Adrenal gland (tissue), 5 donors: Measurements from ENCODE around the gene CSAD.

Source experiments
- POLR2A ChIP-seq, 2 donors: fragments of 450-650 bp; IDR thresholded peaks; one replicate each; pipeline ENCODE4 v1.6.1; 2017; ENCODE audit warnings: antibody characterized with exemption in 2 of 2, mild to moderate bottlenecking in 2 of 2, moderate library complexity in 1 of 2
- TF ChIP-seq, protein P1 (sequence below), 6 experiments: fragments of 450-650 bp in 4 of 6; fragments of 200-600 bp in 2 of 6; sonication (generic) in 1 of 6; IDR thresholded peaks; 1 replicate in 5 of 6; 2 replicates in 1 of 6; pipeline versions ENCODE4 v1.5.1 to v1.8.0; 2016 to 2021; ENCODE audit warnings: antibody characterized with exemption in 6 of 6, mild to moderate bottlenecking in 2 of 6, moderate library complexity in 1 of 6
- donor health status: DM: no; HTN: no; CAD: no.

DNA sequence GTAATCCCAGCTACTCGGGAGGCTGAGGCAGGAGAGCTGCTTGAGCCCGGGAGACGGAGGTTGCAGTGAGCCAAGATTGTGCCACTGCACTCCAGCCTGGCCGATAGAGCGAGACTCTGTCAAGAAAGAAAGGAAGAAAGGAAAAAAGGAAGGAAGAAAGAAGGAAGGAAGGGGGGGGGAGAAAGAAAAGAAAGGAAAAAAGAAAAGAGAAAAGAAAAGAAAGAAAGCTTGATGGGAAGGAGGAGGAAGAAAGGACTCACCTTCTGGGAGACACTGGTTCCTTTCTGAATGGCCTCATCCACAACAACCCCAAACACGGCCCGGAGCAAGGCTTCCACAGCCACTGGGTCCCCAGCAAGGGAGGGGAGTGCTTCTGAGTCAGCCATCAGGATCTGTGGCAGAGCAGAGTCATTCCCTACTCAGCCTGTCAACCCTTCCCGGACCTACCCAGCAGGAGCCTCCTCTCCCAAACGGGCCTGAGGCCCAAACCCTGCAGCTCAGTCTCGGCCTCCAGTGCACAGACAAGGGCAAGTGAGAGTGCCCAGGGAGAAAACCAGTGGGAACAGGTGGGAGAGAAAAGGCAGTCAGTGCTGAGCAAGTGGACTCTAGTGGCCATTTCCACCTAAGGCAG, 7.5 kb downstream of the CSAD start:
- TF ChIP-seq, protein P1, sequence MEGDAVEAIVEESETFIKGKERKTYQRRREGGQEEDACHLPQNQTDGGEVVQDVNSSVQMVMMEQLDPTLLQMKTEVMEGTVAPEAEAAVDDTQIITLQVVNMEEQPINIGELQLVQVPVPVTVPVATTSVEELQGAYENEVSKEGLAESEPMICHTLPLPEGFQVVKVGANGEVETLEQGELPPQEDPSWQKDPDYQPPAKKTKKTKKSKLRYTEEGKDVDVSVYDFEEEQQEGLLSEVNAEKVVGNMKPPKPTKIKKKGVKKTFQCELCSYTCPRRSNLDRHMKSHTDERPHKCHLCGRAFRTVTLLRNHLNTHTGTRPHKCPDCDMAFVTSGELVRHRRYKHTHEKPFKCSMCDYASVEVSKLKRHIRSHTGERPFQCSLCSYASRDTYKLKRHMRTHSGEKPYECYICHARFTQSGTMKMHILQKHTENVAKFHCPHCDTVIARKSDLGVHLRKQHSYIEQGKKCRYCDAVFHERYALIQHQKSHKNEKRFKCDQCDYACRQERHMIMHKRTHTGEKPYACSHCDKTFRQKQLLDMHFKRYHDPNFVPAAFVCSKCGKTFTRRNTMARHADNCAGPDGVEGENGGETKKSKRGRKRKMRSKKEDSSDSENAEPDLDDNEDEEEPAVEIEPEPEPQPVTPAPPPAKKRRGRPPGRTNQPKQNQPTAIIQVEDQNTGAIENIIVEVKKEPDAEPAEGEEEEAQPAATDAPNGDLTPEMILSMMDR (IDR thresholded peaks at IDR 0.05), result no peak
- TF ChIP-seq POLR2A (IDR thresholded peaks at IDR 0.05), result no peak
